ENCODE measurements around the gene AQP12A. TPM values are rescaled to one million over a fixed set of nuclear protein-coding genes. Genes with fewer than 3 reads are reported as not detected.

AQP12A gene
- total RNA-seq, 1 donor from 2014 or later: not detected

DNA sequence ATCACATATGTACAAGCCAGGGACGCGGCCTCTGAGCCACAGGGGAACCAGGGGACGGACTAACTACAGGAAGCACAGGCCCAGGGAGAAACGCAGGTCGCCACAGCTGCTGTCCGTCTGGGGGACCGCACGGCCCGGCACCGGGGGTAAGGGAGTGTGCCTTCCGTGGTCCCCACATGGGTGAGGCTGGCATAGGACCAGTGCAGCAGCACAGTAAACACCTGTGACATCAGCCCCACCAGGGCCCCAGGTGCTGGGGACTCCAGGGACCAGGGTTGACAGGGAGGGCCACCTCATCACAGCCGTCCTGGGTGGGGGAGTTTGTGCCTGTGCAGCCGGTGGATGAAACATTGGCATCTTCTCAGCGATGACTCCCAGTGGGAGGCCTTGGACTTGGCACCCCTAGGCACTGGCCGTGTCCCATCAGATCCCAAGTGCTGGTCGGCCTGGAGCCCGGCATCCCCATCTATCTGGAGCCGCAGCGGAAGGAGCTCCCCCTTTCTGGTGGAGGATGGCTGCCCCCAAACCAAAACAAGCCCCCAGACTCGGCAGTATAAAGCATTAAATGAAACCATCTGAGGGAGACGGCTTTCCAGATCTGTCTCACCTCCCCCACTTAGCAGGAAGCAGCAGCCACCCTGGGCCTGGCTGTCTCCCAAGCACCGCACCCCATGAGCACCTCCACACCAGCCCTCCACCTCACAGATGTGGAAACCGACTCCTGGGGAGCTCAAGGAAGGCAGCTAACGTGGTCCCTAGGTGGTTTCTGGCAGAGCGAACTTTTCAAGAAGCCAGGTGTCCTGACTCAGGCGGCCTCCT is 22.5 kb downstream of the AQP12A start:
- Histone ChIP-seq H3K4me1 (ENCODE audit: control insufficient read depth in 3 of 3, insufficient read depth in 3 of 3, low read length in 3 of 3) (no peaks in the 10 kb centered on the region), H3K9me3 (ENCODE audit: control insufficient read depth in 3 of 3, low read length in 3 of 3) (no peaks in the 10 kb centered on the region), H3K4me3 (ENCODE audit: low read length in 3 of 3) (no peak overlapping the region), H3K36me3 (ENCODE audit: control insufficient read depth in 3 of 3, insufficient read depth in 3 of 3, low read length in 3 of 3) (no peaks in the 10 kb centered on the region), H3K27ac (ENCODE audit: low read depth, low read length) (no peak overlapping the region), H3K9ac (ENCODE audit: low read depth in 1 of 3, low read length in 3 of 3) (no peak overlapping the region), H3K27me3 (ENCODE audit: control insufficient read depth in 3 of 3, insufficient read depth in 3 of 3, low read length in 3 of 3) (peaks cover 0 to 47% (median 30%) of the 10 kb centered on the region in 3 donors)

DNA sequence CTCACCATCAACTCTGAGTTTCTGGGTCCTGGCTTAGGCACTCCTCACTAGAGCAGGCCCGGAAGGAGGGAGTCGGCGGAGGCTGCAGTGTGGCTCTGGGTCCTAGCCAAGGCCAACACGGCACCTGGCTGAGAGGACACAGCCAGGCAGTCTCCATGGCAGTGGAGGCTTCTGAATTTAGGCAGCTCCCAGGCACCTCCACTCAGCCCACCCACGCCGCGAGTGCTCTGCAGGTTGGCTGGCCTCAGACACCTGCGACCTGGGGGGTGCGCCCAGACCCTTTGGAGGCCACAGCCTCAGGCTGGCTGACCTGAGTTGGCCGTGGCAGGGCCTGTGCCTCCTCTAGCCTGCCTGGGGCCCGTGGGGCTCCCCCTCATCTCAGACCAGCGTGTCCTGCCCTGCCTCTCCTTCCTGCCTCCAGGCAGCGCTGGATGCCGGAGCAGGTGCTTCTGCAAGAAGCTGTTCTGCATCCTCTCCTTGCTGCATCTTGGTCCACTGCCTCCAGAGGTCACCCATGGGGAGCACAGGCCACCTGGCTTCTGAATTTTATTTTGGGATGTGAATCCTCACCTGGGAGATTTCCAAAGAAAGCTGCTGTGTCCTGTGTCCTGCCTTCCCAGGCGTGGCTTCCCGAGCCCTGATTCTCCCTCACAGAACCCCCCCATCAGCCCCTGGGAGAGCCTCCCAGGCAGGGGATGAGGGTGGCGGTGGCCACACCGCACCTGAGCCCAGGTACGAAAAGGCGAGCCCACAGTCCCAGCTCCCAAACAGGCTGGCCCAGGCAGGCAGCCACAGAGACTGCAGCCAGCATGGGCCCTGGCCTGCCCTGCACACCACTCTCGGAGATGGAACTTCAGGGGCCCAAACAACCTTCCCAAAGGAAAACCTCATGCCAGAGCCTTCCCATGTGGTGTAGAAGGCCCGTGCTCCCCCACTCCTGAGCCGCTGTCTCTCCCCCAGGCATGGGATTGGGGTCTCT is 23.4 kb downstream of the AQP12A start:
- Histone ChIP-seq H3K4me3 (ENCODE audit: low read length in 3 of 3) (no peak overlapping the region), H3K36me3 (ENCODE audit: control insufficient read depth in 3 of 3, insufficient read depth in 3 of 3, low read length in 3 of 3) (no peaks in the 10 kb centered on the region), H3K9me3 (ENCODE audit: control insufficient read depth in 3 of 3, low read length in 3 of 3) (no peaks in the 10 kb centered on the region), H3K27ac (ENCODE audit: low read depth, low read length) (no peak overlapping the region), H3K4me1 (ENCODE audit: control insufficient read depth in 3 of 3, insufficient read depth in 3 of 3, low read length in 3 of 3) (no peaks in the 10 kb centered on the region), H3K9ac (ENCODE audit: low read depth in 1 of 3, low read length in 3 of 3) (no peak overlapping the region), H3K27me3 (ENCODE audit: control insufficient read depth in 3 of 3, insufficient read depth in 3 of 3, low read length in 3 of 3) (peaks cover 0 to 41% (median 26%) of the 10 kb centered on the region in 3 donors)

DNA sequence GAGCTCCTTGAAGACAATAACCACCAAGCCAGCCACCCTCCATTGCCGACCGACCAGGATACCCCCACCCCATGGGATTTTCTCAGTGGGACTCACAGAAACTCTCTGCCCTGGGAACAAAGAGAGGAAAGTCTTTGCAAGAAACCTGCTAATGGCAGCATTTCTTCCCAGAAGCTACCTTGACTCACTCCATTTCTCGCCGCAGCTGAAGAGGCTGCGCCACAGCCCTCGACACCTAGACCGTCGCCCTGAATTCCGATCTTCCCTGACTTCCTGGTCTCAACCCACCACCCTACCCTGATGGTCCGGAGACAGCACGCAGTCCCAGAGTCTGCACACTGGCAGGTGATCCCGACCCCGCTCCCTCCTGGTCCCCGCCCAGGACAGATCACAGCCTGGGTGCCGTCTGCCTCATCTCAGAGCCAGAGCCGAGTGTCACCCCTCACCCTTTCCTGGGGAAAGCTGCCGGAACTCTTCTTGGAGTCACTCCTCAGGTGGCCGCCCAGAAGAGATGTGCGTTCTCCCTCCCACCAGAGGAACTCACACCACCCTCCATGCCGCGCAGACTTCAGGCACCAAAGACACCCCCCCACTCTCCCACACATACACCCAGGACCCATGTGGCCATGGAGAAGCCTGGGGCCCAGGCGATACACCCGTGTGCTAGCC is 24.6 kb downstream of the AQP12A start:
- Histone ChIP-seq H3K9me3 (ENCODE audit: control insufficient read depth in 3 of 3, low read length in 3 of 3) (no peaks in the 10 kb centered on the region), H3K27ac (ENCODE audit: low read depth, low read length) (no peak overlapping the region), H3K4me3 (ENCODE audit: low read length in 3 of 3) (no peak overlapping the region), H3K4me1 (ENCODE audit: control insufficient read depth in 3 of 3, insufficient read depth in 3 of 3, low read length in 3 of 3) (no peaks in the 10 kb centered on the region), H3K9ac (ENCODE audit: low read depth in 1 of 3, low read length in 3 of 3) (no peak overlapping the region), H3K27me3 (ENCODE audit: control insufficient read depth in 3 of 3, insufficient read depth in 3 of 3, low read length in 3 of 3) (peaks cover 0 to 37% (median 25%) of the 10 kb centered on the region in 3 donors), H3K36me3 (ENCODE audit: control insufficient read depth in 3 of 3, insufficient read depth in 3 of 3, low read length in 3 of 3) (no peaks in the 10 kb centered on the region)

DNA sequence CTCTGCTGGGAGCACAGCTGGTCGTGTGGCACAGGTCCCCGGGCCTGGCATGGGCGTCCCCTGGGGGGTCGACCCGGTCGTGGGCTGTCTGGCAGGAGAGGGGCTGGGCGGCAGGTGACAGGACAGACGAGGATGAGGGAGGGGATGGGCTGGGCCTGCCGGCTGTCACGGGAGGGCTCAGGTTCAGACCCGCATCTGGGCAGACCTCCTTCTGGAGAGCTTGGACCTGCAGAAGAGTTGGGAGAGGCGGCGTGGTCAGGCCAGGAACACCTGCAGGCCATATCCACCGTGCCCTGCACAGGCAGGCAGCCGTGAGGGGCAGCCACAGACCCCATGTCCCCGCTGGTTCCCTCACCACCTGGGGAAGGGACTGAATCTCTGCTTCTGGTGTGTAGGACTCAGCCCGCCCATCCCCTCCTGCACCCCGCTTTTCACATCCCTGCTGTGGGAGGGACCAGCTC is 25.5 kb downstream of the AQP12A start:
- Histone ChIP-seq H3K9me3 (ENCODE audit: control insufficient read depth in 3 of 3, low read length in 3 of 3) (no peaks in the 10 kb centered on the region), H3K27me3 (ENCODE audit: control insufficient read depth in 3 of 3, insufficient read depth in 3 of 3, low read length in 3 of 3) (peaks cover 0 to 34% (median 22%) of the 10 kb centered on the region in 3 donors), H3K9ac (ENCODE audit: low read depth in 1 of 3, low read length in 3 of 3) (no peak overlapping the region), H3K4me3 (ENCODE audit: low read length in 3 of 3) (no peak overlapping the region), H3K4me1 (ENCODE audit: control insufficient read depth in 3 of 3, insufficient read depth in 3 of 3, low read length in 3 of 3) (no peaks in the 10 kb centered on the region), H3K27ac (ENCODE audit: low read depth, low read length) (no peak overlapping the region), H3K36me3 (ENCODE audit: control insufficient read depth in 3 of 3, insufficient read depth in 3 of 3, low read length in 3 of 3) (no peaks in the 10 kb centered on the region)

DNA sequence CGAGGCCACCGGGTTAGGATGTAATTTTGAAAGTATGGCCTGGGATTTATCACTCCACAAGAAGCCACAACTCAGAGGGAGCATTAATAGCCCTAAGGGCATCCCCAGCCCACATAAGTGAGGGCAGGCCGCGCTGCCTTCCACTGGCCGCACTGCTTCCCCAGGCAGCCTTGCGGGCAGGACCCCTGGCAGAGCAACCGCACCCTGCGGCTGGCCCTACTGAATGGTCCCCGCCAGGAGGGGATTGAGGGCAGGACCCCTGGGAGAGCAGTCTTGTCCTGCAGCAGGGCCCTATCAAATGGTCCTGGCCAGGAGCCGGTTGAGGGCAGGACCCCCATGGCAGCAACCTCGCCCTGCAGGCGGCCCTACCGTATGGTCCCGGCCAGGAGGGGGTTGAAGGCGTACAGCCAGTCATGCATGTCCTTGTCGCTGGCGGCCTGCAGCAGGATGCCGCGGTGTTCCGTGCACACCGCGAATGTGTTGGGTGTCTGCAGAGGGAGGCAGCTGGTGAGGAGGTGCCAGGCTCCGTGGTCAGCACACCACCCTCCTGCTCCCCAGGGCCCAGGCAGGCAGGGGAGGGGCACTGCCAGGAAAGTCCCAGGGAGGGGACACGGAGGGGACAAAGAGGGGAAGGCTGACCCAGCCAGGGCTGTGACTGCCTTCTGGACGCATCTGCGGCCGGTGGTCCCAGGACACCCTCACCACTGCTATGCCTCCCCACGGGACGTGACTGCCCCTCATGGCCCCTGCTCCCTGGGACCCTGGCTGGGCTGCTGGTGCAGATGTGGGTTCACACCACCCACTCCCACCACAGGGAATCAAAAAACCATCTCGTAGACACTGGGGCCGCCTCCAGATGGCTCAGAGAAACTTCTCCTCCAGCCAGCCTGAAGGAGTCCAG is 26.3 kb downstream of the AQP12A start:
- H3K27me3 ChIP-seq (ENCODE audit: control insufficient read depth in 3 of 3, insufficient read depth in 3 of 3, low read length in 3 of 3): peaks cover 0 to 38% (median 24%) of the 10 kb centered on the region in 3 donors
- H3K27ac ChIP-seq (ENCODE audit: low read depth, low read length): no peak overlapping the region
- no peak overlapping the region for H3K4me3 ChIP-seq (ENCODE audit: low read length in 3 of 3)
- H3K9ac ChIP-seq (ENCODE audit: low read depth in 1 of 3, low read length in 3 of 3): no peak overlapping the region
- H3K4me1 ChIP-seq (ENCODE audit: control insufficient read depth in 3 of 3, insufficient read depth in 3 of 3, low read length in 3 of 3): no peaks in the 10 kb centered on the region
- H3K36me3 ChIP-seq (ENCODE audit: control insufficient read depth in 3 of 3, insufficient read depth in 3 of 3, low read length in 3 of 3): no peaks in the 10 kb centered on the region
- H3K9me3 ChIP-seq (ENCODE audit: control insufficient read depth in 3 of 3, low read length in 3 of 3): no peaks in the 10 kb centered on the region

DNA sequence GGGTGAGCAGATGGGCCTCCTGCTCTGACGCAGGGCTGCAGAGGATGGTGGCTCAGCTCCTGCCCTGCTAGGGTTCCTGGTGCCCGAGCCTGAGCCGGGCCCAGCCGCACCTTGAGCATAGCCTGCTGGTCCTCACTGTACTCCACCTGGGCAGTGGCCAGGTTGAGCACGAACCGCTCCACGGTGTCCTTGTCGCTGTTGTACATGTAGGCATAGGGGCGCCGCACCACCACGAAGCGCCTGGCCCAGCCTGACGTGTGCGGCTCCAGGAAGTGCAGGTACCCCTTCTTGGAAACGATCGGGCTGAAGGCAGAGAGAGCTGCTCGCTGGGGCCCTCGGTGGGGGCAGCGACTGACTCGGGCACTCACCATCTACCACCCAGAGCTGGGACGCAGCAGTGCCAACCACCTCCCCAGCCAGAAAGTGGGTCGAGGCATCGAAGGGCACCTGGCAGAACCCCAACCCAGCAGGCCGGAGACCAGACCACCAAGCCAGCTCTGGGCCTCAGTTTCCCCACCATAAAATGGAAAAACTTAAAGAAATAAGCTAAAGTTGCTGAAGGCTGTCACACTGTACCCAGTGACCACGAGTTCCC is 27.3 kb downstream of the AQP12A start:
- H3K9ac ChIP-seq (ENCODE audit: low read depth in 1 of 3, low read length in 3 of 3): no peak overlapping the region
- H3K36me3 ChIP-seq (ENCODE audit: control insufficient read depth in 3 of 3, insufficient read depth in 3 of 3, low read length in 3 of 3): no peaks in the 10 kb centered on the region
- no peaks in the 10 kb centered on the region for H3K9me3 ChIP-seq (ENCODE audit: control insufficient read depth in 3 of 3, low read length in 3 of 3)
- H3K4me1 ChIP-seq (ENCODE audit: control insufficient read depth in 3 of 3, insufficient read depth in 3 of 3, low read length in 3 of 3): no peaks in the 10 kb centered on the region
- no peak overlapping the region for H3K4me3 ChIP-seq (ENCODE audit: low read length in 3 of 3)
- peaks cover 0 to 34% (median 24%) of the 10 kb centered on the region in 3 donors for H3K27me3 ChIP-seq (ENCODE audit: control insufficient read depth in 3 of 3, insufficient read depth in 3 of 3, low read length in 3 of 3)
- H3K27ac ChIP-seq (ENCODE audit: low read depth, low read length): no peak overlapping the region

DNA sequence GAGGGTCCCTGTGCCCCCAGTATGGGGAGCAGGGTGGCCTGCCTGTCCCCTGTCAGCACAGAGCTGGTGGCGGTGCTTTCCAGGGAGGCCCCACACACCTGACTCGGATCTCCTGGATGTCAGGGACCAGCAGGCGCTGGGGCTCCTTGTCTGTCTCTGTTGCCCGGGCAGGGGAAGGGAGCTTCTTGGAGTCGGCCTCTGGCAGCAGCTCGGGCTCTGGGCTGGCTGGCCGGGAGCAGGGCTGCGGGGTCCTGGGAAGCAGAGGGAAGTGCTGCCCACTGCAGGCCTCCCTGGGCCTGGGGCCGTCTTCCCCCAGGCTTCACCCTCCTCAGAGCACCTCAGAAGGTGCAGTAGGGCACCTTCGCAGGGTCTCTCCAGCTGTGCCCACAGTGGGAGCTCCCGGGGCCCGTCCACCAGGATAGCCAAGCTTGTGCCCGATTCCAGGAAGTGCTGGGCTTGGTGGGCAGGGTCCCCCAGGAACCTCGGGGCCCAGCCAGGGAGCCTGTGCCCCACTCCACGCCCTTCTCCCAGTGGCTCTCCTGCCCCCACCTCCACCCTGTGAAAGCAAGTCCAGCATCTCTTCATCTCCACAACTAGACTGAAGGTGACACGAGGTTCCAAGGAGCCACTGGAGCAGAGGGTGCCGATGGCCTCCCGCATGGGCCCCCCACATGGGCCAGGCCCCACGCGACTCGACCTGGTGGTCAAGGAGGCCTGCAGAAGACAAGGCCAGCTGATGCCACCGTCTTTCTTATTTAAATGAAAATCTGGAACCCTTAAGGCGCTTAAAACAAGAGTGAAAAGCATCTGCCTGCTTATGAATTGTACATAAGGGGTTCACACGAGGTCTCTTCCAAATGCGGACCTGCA is 28.2 kb downstream of the AQP12A start:
- Histone ChIP-seq H3K4me3 (ENCODE audit: low read length in 3 of 3) (no peak overlapping the region), H3K27me3 (ENCODE audit: control insufficient read depth in 3 of 3, insufficient read depth in 3 of 3, low read length in 3 of 3) (peaks cover 0 to 32% (median 24%) of the 10 kb centered on the region in 3 donors), H3K27ac (ENCODE audit: low read depth, low read length) (no peak overlapping the region), H3K9me3 (ENCODE audit: control insufficient read depth in 3 of 3, low read length in 3 of 3) (no peaks in the 10 kb centered on the region), H3K4me1 (ENCODE audit: control insufficient read depth in 3 of 3, insufficient read depth in 3 of 3, low read length in 3 of 3) (no peaks in the 10 kb centered on the region), H3K9ac (ENCODE audit: low read depth in 1 of 3, low read length in 3 of 3) (no peak overlapping the region), H3K36me3 (ENCODE audit: control insufficient read depth in 3 of 3, insufficient read depth in 3 of 3, low read length in 3 of 3) (no peaks in the 10 kb centered on the region)

Data from skeletal muscle tissue (tissue), 4 donors.